IMR-90 (cell line): ENCODE results near the gene NUP107. TPM values are rescaled to one million over a fixed set of nuclear protein-coding genes. Genes with fewer than 3 reads are reported as not detected.

Experiments
- ATAC-seq: fragments of 200-7000 bp; cut with Tn5 transposase; 2 replicates; pipeline ENCODE4 v1.9.1; 2020; ENCODE audit warnings: low read depth, mild to moderate bottlenecking, moderate library complexity
- BruUV-seq: library from RNA; stranded (reverse); fragments of 400-500 nt; replicated peaks from 2 replicates; lab custom pipeline; 2021; lab: Mats Ljungman, UMichigan
- CTCF ChIA-PET: fragments of 300-600 bp; formaldehyde crosslinking; extraction: SDS; loops from one replicate; lab custom pipeline; 2021; ENCODE audit warnings: antibody characterized with exemption; lab: Yijun Ruan, JAX
- POLR2A ChIA-PET: fragments of 300-600 bp; sonication (Branson Sonifier 250); formaldehyde crosslinking; loops from one replicate; lab custom pipeline; 2022; ENCODE audit warnings: antibody characterized with exemption; ENCODE audit not compliant: unreplicated experiment; lab: Charles Lee
- DNase-seq: peaks from one replicate; pipeline ENCODE4 v3.0.0; 2013
- H2AFZ ChIP-seq: replicated peaks from 2 replicates; pipeline ENCODE3; 2013; ENCODE audit warnings: low read length, mild to moderate bottlenecking; ENCODE audit not compliant: poor library complexity
- H2AK5ac ChIP-seq: 2 replicates; pipeline ENCODE4 v1.6.1; 2013; ENCODE audit warnings: low read depth, low read length, inconsistent platforms
- H2AK9ac ChIP-seq: replicated peaks from 2 replicates; pipeline ENCODE3; 2013; ENCODE audit warnings: mild to moderate bottlenecking, low read depth, low read length, moderate library complexity; ENCODE audit not compliant: poor library complexity
- H2BK120ac ChIP-seq: 2 replicates; pipeline ENCODE4 v1.6.1; 2013; ENCODE audit warnings: low read depth, low read length, inconsistent platforms
- H2BK15ac ChIP-seq: 3 replicates; pipeline ENCODE4 v1.6.1; 2013; ENCODE audit warnings: low read depth, low read length, inconsistent platforms
- H2BK20ac ChIP-seq: 2 replicates; pipeline ENCODE4 v1.6.1; 2013; ENCODE audit warnings: low read depth, mild to moderate bottlenecking, inconsistent platforms, low read length, moderate library complexity
- H2BK5ac ChIP-seq: 2 replicates; pipeline ENCODE4 v1.6.1; 2013; ENCODE audit warnings: mild to moderate bottlenecking, low read depth, low read length, inconsistent platforms; ENCODE audit not compliant: poor library complexity, severe bottlenecking
- H3K14ac ChIP-seq: replicated peaks from 2 replicates; pipeline ENCODE4 v1.6.1; 2013; ENCODE audit warnings: low read depth, low read length, inconsistent platforms
- H3K18ac ChIP-seq: 2 replicates; pipeline ENCODE4 v1.6.1; 2013; ENCODE audit warnings: low read depth, low read length, control low read depth
- H3K23ac ChIP-seq: 2 replicates; pipeline ENCODE4 v1.6.1; 2013; ENCODE audit warnings: low read depth, low read length, inconsistent platforms
- H3K27ac ChIP-seq: 2 replicates; pipeline ENCODE4 v1.5.1; 2013; ENCODE audit warnings: mild to moderate bottlenecking, control low read depth, low read length; ENCODE audit not compliant: insufficient read depth
- H3K27me3 ChIP-seq: 2 replicates; pipeline ENCODE4 v1.6.1; 2013; ENCODE audit warnings: low read length; ENCODE audit not compliant: control insufficient read depth, insufficient read depth
- H3K36me3 ChIP-seq: 2 replicates; pipeline ENCODE4 v1.6.1; 2013; ENCODE audit warnings: low read length, mixed read lengths; ENCODE audit not compliant: control insufficient read depth, insufficient read depth
- H3K4ac ChIP-seq: 2 replicates; pipeline ENCODE4 v1.6.1; 2013; ENCODE audit warnings: low read depth, low read length, inconsistent platforms
- H3K4me1 ChIP-seq: 2 replicates; pipeline ENCODE4 v1.6.1; 2013; ENCODE audit warnings: low read length, mixed read lengths; ENCODE audit not compliant: control insufficient read depth, insufficient read depth
- H3K4me2 ChIP-seq: 2 replicates; pipeline ENCODE4 v1.6.1; 2013; ENCODE audit warnings: low read depth, mild to moderate bottlenecking, control low read depth, low read length, moderate library complexity
- H3K4me3 ChIP-seq: 2 replicates; pipeline ENCODE4 v1.5.1; 2013; ENCODE audit warnings: low read depth, mild to moderate bottlenecking, control low read depth, low read length, moderate library complexity; ENCODE audit not compliant: insufficient read depth
- H3K56ac ChIP-seq: 2 replicates; pipeline ENCODE4 v1.6.1; 2013; ENCODE audit warnings: low read length, inconsistent platforms; ENCODE audit not compliant: insufficient read depth; ENCODE audit errors: extremely low read depth
- H3K79me1 ChIP-seq, 2 experiments: 2 replicates each; pipeline ENCODE4 v1.6.1; 2013; ENCODE audit warnings: low read length in 2 of 2, inconsistent platforms in 1 of 2, low read depth in 1 of 2
- H3K9ac ChIP-seq: 2 replicates; pipeline ENCODE4 v1.6.1; 2013; ENCODE audit warnings: low read depth, low read length, control low read depth
- H3K9me1 ChIP-seq: 2 replicates; pipeline ENCODE4 v1.6.1; 2013; ENCODE audit warnings: low read length, inconsistent platforms; ENCODE audit not compliant: insufficient read depth
- H3K9me3 ChIP-seq: 2 replicates; pipeline ENCODE4 v1.6.1; 2013; ENCODE audit warnings: low read length; ENCODE audit not compliant: control insufficient read depth, insufficient read depth
- H4K20me1 ChIP-seq: 2 replicates; pipeline ENCODE4 v1.6.1; 2013; ENCODE audit warnings: low read length, inconsistent platforms; ENCODE audit not compliant: insufficient read depth
- H4K5ac ChIP-seq: 2 replicates; pipeline ENCODE4 v1.6.1; 2013; ENCODE audit warnings: mild to moderate bottlenecking, low read depth, low read length, control low read depth
- H4K8ac ChIP-seq, 2 experiments: 2 replicates each; pipeline ENCODE4 v1.6.1; 2013; ENCODE audit warnings: low read depth in 2 of 2, low read length in 2 of 2, control low read depth in 1 of 2, inconsistent platforms in 1 of 2
- H4K91ac ChIP-seq: 2 replicates; pipeline ENCODE4 v1.6.1; 2013; ENCODE audit warnings: low read depth, low read length, inconsistent platforms; ENCODE audit not compliant: insufficient read depth
- BHLHE40 ChIP-seq: fragments of 150-350 bp; IDR thresholded peaks from 2 replicates; pipeline ENCODE4 v1.6.1; 2016; ENCODE audit warnings: mild to moderate bottlenecking, low read depth, low read length
- CTCF ChIP-seq: conservative IDR thresholded peaks from 2 replicates; pipeline ENCODE4 v1.5.1; 2012; ENCODE audit warnings: mild to moderate bottlenecking, low read depth, low read length, improper control_type of control experiment
- POLR2A ChIP-seq: IDR thresholded peaks from 2 replicates; pipeline ENCODE4 v1.6.1; 2012; ENCODE audit warnings: mild to moderate bottlenecking, low read depth, low read length
- WGBS, 2 experiments: methylation state at CpG; one replicate each; pipeline versions ENCODE4 v1.1.5 to v1.1.7; 2013; ENCODE audit warnings: missing lambda C conversion rate in 2 of 2; ENCODE audit not compliant: insufficient read length in 1 of 2; ENCODE audit errors: extremely low coverage in 2 of 2; 5-methylcytosine and 5-hydroxymethylcytosine counted together
- dilution Hi-C: fragments of 300-500 bp; cut with HindIII; formaldehyde crosslinking; loops from one replicate; pipeline ENCODE4 v1.14.3; 2018; ENCODE audit warnings: low sequenced_read_pairs; ENCODE audit not compliant: unreplicated experiment
- in situ Hi-C: fragments of 300-500 bp; cut with MboI; formaldehyde crosslinking; loops from 3 replicates; pipeline ENCODE4 v1.14.3; 2019; ENCODE audit warnings: low sequenced_read_pairs, inconsistent platforms, mixed read lengths
- intact Hi-C: fragments of 100-400 bp; cut with micrococcal nuclease; formaldehyde crosslinking; loops from 2 replicates; pipeline ENCODE4 v1.10.0; 2022
- polyA plus RNA-seq, 3 experiments: library from polyadenylated mRNA; depleted of rRNA; stranded (reverse); fragments of >200 nt; gene quantifications; 2 replicates each; pipeline ENCODE4 v1.2.3, GENCODE V29; 2012; ENCODE audit warnings: low replicate concordance in 1 of 3
- total RNA-seq: library from RNA; depleted of rRNA; stranded (reverse); fragments of >200 nt; gene quantifications from 2 replicates; pipeline ENCODE4 v1.2.3, GENCODE V29; 2012

Gene NUP107
- total and polyA plus RNA-seq, 2 of the 4 experiments (the other 2 are of a cell fraction) = 34.5 to 69.7 TPM

GRCh38 chr12:68667291-68667690, 19.5 kb upstream of the NUP107 start:
- no peak overlapping the region for H2BK120ac ChIP-seq
- H4K91ac ChIP-seq = no peak overlapping the region
- H3K27me3 ChIP-seq = no peaks in the 10 kb centered on the region
- no peak overlapping the region for H2AK9ac ChIP-seq
- no peak overlapping the region for H3K4me3 ChIP-seq
- intact Hi-C loops = no loop called here
- in situ Hi-C loops = no loop called here
- no peak overlapping the region for H2BK20ac ChIP-seq
- H4K20me1 ChIP-seq = no peaks in the 10 kb centered on the region
- no peak overlapping the region for H3K4me2 ChIP-seq
- no peak overlapping the region for H2AFZ ChIP-seq
- no peak overlapping the region for H3K4ac ChIP-seq
- H3K36me3 ChIP-seq = peaks cover 7% of the 10 kb centered on the region; the same call in 1 of the 2 replicates
- H3K4me1 ChIP-seq = no peaks in the 10 kb centered on the region
- TF ChIP-seq POLR2A = no peak
- TF ChIP-seq BHLHE40 = no peak
- TF ChIP-seq CTCF = no peak
- no CpG with 5 or more reads among the region's 1 CpG for WGBS, 2 experiments
- H4K5ac ChIP-seq = no peak overlapping the region
- ChIA-PET POLR2A (no interaction called here), CTCF (no interaction called here)
- H3K9me3 ChIP-seq = no peaks in the 10 kb centered on the region
- no peak overlapping the region for H3K18ac ChIP-seq
- no peak overlapping the region for H2AK5ac ChIP-seq
- H3K9ac ChIP-seq = no peak overlapping the region
- H3K79me1 ChIP-seq = no peaks in the 10 kb centered on the region; a peak in 1 of 4 replicates
- H3K14ac ChIP-seq = no peak overlapping the region
- H2BK5ac ChIP-seq = no peak overlapping the region
- H4K8ac ChIP-seq = no peak overlapping the region
- no peak overlapping the region for H3K27ac ChIP-seq
- H3K56ac ChIP-seq = no peak overlapping the region
- BruUV-seq = no TSS peak
- H3K23ac ChIP-seq = no peak overlapping the region
- ATAC-seq (no peak), DNase-seq (no peak)
- dilution Hi-C loops = no loop called here
- H2BK15ac ChIP-seq = no peak overlapping the region
- H3K9me1 ChIP-seq = no peaks in the 10 kb centered on the region
